Measurements from ENCODE around the gene UBA7. TPM values are rescaled to one million over a fixed set of nuclear protein-coding genes. Genes with fewer than 3 reads are reported as not detected.

The UBA7 gene
- total and polyA plus RNA-seq, 2 of the 13 experiments (the other 11 are each of a cell fraction or from before 2014, with no cell fraction given) = 9.5 to 16.5 TPM

DNA sequence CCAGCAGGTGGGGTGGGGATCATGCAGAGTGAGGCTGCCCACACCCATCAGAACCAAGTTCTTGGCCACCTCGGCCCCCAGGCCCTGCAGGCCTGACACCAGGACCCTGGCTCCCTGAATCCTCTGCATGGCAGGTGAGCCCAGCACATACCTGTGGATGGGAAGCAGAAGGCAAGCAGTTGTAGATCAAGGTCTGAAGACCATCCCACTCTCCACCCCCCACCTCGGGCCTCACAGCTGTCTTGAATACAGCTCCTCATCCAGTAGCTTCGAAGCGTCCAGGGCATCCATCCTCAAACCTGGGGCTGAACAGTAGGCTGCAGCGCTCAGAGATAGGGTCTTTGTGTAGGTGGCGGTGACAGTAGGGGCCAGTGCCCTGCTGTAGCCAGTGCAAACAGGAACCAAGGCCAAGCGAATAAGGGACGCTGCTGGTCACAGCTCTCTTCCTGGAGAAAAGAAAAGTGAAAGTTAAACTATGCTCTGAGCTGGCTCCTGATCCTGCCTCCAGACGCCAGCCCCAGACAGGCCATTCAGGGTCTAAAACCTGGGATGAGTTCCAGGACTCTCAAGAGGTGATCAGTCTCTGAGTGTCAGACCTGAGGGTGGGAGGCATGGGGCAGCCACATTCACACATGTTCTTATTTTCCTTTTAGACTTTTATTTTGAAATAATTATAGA is at the start of gene UBA7 (continued):
- TF ChIP-seq, protein P1, sequence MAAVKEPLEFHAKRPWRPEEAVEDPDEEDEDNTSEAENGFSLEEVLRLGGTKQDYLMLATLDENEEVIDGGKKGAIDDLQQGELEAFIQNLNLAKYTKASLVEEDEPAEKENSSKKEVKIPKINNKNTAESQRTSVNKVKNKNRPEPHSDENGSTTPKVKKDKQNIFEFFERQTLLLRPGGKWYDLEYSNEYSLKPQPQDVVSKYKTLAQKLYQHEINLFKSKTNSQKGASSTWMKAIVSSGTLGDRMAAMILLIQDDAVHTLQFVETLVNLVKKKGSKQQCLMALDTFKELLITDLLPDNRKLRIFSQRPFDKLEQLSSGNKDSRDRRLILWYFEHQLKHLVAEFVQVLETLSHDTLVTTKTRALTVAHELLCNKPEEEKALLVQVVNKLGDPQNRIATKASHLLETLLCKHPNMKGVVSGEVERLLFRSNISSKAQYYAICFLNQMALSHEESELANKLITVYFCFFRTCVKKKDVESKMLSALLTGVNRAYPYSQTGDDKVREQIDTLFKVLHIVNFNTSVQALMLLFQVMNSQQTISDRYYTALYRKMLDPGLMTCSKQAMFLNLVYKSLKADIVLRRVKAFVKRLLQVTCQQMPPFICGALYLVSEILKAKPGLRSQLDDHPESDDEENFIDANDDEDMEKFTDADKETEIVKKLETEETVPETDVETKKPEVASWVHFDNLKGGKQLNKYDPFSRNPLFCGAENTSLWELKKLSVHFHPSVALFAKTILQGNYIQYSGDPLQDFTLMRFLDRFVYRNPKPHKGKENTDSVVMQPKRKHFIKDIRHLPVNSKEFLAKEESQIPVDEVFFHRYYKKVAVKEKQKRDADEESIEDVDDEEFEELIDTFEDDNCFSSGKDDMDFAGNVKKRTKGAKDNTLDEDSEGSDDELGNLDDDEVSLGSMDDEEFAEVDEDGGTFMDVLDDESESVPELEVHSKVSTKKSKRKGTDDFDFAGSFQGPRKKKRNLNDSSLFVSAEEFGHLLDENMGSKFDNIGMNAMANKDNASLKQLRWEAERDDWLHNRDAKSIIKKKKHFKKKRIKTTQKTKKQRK (IDR thresholded peaks at IDR 0.05; ENCODE audit: low read length) = no peak
- TF ChIP-seq, protein P2, sequence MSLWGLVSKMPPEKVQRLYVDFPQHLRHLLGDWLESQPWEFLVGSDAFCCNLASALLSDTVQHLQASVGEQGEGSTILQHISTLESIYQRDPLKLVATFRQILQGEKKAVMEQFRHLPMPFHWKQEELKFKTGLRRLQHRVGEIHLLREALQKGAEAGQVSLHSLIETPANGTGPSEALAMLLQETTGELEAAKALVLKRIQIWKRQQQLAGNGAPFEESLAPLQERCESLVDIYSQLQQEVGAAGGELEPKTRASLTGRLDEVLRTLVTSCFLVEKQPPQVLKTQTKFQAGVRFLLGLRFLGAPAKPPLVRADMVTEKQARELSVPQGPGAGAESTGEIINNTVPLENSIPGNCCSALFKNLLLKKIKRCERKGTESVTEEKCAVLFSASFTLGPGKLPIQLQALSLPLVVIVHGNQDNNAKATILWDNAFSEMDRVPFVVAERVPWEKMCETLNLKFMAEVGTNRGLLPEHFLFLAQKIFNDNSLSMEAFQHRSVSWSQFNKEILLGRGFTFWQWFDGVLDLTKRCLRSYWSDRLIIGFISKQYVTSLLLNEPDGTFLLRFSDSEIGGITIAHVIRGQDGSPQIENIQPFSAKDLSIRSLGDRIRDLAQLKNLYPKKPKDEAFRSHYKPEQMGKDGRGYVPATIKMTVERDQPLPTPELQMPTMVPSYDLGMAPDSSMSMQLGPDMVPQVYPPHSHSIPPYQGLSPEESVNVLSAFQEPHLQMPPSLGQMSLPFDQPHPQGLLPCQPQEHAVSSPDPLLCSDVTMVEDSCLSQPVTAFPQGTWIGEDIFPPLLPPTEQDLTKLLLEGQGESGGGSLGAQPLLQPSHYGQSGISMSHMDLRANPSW (CRISPR knock-in tag; IDR thresholded peaks at IDR 0.05; ENCODE audit: borderline replicate concordance) = no peak
- TF ChIP-seq MED1 (CRISPR knock-in tag; IDR thresholded peaks at IDR 0.05) (peak; percentile 54), GTF3A (CRISPR knock-in tag; conservative IDR thresholded peaks at IDR 0.05) (no peak), ZNF678 (CRISPR knock-in tag; IDR thresholded peaks at IDR 0.05) (no peak), FOXM1 (CRISPR knock-in tag; IDR thresholded peaks at IDR 0.05) (no peak), MTA3 (CRISPR knock-in tag; IDR thresholded peaks at IDR 0.05) (no peak), ZIK1 (CRISPR knock-in tag; IDR thresholded peaks at IDR 0.05; ENCODE audit: borderline replicate concordance, low read depth) (no peak), SRF (IDR thresholded peaks at IDR 0.05; ENCODE audit: low read depth, low read length) (no peak)
- TF ChIP-seq, protein P3, sequence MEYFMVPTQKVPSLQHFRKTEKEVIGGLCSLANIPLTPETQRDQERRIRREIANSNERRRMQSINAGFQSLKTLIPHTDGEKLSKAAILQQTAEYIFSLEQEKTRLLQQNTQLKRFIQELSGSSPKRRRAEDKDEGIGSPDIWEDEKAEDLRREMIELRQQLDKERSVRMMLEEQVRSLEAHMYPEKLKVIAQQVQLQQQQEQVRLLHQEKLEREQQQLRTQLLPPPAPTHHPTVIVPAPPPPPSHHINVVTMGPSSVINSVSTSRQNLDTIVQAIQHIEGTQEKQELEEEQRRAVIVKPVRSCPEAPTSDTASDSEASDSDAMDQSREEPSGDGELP (IDR thresholded peaks at IDR 0.05; ENCODE audit: borderline replicate concordance, low read depth) = peak; percentile 48; the same call in 1 of the 2 replicates
- TF ChIP-seq, protein P4, sequence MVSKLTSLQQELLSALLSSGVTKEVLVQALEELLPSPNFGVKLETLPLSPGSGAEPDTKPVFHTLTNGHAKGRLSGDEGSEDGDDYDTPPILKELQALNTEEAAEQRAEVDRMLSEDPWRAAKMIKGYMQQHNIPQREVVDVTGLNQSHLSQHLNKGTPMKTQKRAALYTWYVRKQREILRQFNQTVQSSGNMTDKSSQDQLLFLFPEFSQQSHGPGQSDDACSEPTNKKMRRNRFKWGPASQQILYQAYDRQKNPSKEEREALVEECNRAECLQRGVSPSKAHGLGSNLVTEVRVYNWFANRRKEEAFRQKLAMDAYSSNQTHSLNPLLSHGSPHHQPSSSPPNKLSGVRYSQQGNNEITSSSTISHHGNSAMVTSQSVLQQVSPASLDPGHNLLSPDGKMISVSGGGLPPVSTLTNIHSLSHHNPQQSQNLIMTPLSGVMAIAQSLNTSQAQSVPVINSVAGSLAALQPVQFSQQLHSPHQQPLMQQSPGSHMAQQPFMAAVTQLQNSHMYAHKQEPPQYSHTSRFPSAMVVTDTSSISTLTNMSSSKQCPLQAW (CRISPR knock-in tag; IDR thresholded peaks at IDR 0.05) = no peak
- TF ChIP-seq, protein P5, sequence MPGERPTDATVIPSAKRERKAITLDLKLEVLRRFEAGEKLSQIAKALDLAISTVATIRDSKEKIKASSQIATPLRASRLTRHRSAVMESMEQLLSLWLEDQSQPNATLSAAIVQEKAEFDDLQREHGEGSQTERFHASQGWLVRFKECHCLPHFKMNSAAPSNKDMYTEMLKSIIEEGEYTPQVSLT (CRISPR knock-in tag; IDR thresholded peaks at IDR 0.05; ENCODE audit: borderline replicate concordance, low read depth) = no peak
- TF ChIP-seq, protein P6, sequence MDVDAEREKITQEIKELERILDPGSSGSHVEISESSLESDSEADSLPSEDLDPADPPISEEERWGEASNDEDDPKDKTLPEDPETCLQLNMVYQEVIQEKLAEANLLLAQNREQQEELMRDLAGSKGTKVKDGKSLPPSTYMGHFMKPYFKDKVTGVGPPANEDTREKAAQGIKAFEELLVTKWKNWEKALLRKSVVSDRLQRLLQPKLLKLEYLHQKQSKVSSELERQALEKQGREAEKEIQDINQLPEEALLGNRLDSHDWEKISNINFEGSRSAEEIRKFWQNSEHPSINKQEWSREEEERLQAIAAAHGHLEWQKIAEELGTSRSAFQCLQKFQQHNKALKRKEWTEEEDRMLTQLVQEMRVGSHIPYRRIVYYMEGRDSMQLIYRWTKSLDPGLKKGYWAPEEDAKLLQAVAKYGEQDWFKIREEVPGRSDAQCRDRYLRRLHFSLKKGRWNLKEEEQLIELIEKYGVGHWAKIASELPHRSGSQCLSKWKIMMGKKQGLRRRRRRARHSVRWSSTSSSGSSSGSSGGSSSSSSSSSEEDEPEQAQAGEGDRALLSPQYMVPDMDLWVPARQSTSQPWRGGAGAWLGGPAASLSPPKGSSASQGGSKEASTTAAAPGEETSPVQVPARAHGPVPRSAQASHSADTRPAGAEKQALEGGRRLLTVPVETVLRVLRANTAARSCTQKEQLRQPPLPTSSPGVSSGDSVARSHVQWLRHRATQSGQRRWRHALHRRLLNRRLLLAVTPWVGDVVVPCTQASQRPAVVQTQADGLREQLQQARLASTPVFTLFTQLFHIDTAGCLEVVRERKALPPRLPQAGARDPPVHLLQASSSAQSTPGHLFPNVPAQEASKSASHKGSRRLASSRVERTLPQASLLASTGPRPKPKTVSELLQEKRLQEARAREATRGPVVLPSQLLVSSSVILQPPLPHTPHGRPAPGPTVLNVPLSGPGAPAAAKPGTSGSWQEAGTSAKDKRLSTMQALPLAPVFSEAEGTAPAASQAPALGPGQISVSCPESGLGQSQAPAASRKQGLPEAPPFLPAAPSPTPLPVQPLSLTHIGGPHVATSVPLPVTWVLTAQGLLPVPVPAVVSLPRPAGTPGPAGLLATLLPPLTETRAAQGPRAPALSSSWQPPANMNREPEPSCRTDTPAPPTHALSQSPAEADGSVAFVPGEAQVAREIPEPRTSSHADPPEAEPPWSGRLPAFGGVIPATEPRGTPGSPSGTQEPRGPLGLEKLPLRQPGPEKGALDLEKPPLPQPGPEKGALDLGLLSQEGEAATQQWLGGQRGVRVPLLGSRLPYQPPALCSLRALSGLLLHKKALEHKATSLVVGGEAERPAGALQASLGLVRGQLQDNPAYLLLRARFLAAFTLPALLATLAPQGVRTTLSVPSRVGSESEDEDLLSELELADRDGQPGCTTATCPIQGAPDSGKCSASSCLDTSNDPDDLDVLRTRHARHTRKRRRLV (CRISPR knock-in tag; IDR thresholded peaks at IDR 0.05) = no peak

Measured in HepG2 (cell line).